ENCODE data around the gene ASB13.

- TF ChIP-seq RBM22 (optimal IDR thresholded peaks at IDR 0.05; ENCODE audit: low read length) (no peak), CBX5 (CRISPR knock-in tag; IDR thresholded peaks at IDR 0.05; ENCODE audit: borderline replicate concordance) (no peak)
Observed at GRCh38 chr10:5631936-5632335, 34.5 kb downstream of the ASB13 start.
